ENCODE measurements around the gene TEX2. TPM values are rescaled to one million over a fixed set of nuclear protein-coding genes. Genes with fewer than 3 reads are reported as not detected.

Gene TEX2
- total and polyA plus RNA-seq, 2 of the 13 experiments (the other 11 are each of a cell fraction or from before 2014, with no cell fraction given): 21.4 to 37.7 TPM

DNA sequence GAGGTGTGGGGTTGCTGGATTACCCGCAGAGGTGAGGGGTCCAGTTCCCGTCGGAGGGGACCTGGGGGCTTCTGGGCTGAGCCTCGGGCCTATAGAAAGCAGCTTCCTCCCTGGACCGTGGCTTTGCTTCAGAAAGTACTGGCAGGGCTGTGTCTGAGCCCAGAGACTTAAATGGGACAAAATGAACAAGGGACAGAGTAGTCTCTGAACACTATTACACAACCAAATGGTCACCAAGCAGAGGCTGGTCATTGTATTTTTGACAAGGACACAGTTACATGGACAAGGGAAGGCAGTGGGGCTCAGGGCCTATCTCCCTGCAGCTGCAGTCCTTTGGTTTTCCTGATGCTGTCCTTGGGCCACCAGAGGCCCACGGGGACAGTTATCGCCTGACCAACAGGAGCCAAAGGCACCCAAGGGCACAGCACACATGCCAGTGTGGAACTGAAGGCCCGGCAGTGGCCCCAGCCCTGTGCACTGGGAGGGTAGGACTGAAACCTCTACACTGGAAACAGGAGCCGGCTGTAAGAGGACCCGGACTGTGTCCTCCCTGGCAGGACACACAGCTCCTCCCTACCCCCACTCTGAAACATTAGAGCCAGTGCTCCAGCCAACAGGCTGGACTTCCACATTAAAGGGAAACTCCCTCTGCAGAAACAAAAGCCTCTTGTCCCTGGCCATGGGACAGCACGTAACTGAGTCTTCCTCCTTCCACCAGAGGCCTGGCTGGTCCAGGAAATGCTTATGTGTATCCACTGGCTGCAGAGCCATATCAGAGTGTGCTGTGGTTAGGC, 107.1 kb downstream of the TEX2 start (continued):
- TF ChIP-seq, protein P1, sequence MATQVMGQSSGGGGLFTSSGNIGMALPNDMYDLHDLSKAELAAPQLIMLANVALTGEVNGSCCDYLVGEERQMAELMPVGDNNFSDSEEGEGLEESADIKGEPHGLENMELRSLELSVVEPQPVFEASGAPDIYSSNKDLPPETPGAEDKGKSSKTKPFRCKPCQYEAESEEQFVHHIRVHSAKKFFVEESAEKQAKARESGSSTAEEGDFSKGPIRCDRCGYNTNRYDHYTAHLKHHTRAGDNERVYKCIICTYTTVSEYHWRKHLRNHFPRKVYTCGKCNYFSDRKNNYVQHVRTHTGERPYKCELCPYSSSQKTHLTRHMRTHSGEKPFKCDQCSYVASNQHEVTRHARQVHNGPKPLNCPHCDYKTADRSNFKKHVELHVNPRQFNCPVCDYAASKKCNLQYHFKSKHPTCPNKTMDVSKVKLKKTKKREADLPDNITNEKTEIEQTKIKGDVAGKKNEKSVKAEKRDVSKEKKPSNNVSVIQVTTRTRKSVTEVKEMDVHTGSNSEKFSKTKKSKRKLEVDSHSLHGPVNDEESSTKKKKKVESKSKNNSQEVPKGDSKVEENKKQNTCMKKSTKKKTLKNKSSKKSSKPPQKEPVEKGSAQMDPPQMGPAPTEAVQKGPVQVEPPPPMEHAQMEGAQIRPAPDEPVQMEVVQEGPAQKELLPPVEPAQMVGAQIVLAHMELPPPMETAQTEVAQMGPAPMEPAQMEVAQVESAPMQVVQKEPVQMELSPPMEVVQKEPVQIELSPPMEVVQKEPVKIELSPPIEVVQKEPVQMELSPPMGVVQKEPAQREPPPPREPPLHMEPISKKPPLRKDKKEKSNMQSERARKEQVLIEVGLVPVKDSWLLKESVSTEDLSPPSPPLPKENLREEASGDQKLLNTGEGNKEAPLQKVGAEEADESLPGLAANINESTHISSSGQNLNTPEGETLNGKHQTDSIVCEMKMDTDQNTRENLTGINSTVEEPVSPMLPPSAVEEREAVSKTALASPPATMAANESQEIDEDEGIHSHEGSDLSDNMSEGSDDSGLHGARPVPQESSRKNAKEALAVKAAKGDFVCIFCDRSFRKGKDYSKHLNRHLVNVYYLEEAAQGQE (IDR thresholded peaks at IDR 0.05; ENCODE audit: borderline replicate concordance in 1 of 2, low read depth in 1 of 2, low read length in 2 of 2): 0 out of 4 replicates have a peak, but pooled peaks of 1 of the 2 experiments have one; percentile 44
- TF ChIP-seq KLF13 (CRISPR knock-in tag; IDR thresholded peaks at IDR 0.05): peak; percentile 36; the same call in 1 of the 2 replicates
- no peak for TF ChIP-seq ZNF382 (CRISPR knock-in tag; IDR thresholded peaks at IDR 0.05; ENCODE audit: borderline replicate concordance)
- no peak for TF ChIP-seq BORCS8-MEF2B (CRISPR knock-in tag; IDR thresholded peaks at IDR 0.05)
- TF ChIP-seq MBD4 (IDR thresholded peaks at IDR 0.05; ENCODE audit: borderline replicate concordance, low read length): no peak
- TF ChIP-seq MIER2 (CRISPR knock-in tag; IDR thresholded peaks at IDR 0.05): 0 out of 2 replicates have a peak, but pooled peaks have one; percentile 45
- 0 out of 2 replicates have a peak, but pooled peaks have one; percentile 22 for TF ChIP-seq MEIS1 (CRISPR knock-in tag; IDR thresholded peaks at IDR 0.05; ENCODE audit: borderline replicate concordance)
- TF ChIP-seq RAD21 (CRISPR knock-in tag; IDR thresholded peaks at IDR 0.05): peak; percentile 67; the same call in 1 of the 2 replicates
- TF ChIP-seq ZNF766 (CRISPR knock-in tag; IDR thresholded peaks at IDR 0.05; ENCODE audit: borderline replicate concordance): 0 out of 2 replicates have a peak, but pooled peaks have one; percentile 45
- TF ChIP-seq, protein P2, sequence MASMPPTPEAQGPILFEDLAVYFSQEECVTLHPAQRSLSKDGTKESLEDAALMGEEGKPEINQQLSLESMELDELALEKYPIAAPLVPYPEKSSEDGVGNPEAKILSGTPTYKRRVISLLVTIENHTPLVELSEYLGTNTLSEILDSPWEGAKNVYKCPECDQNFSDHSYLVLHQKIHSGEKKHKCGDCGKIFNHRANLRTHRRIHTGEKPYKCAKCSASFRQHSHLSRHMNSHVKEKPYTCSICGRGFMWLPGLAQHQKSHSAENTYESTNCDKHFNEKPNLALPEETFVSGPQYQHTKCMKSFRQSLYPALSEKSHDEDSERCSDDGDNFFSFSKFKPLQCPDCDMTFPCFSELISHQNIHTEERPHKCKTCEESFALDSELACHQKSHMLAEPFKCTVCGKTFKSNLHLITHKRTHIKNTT (CRISPR knock-in tag; IDR thresholded peaks at IDR 0.05): no peak
- TF ChIP-seq SRSF9 (IDR thresholded peaks at IDR 0.05; ENCODE audit: borderline replicate concordance, insufficient read depth, low read depth, low read length, poor library complexity, severe bottlenecking): no peak
- peak; percentile 71; the same call in 1 of the 2 replicates for TF ChIP-seq HOXA5 (CRISPR knock-in tag; IDR thresholded peaks at IDR 0.05)
- TF ChIP-seq ZNF550 (CRISPR knock-in tag; IDR thresholded peaks at IDR 0.05; ENCODE audit: borderline replicate concordance): no peak
- TF ChIP-seq NFYC (CRISPR knock-in tag; IDR thresholded peaks at IDR 0.05): 0 out of 2 replicates have a peak, but pooled peaks have one; percentile 6
- TF ChIP-seq, protein P3, sequence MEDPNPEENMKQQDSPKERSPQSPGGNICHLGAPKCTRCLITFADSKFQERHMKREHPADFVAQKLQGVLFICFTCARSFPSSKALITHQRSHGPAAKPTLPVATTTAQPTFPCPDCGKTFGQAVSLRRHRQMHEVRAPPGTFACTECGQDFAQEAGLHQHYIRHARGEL (CRISPR knock-in tag; IDR thresholded peaks at IDR 0.05): no peak
- TF ChIP-seq CBX5 (CRISPR knock-in tag; IDR thresholded peaks at IDR 0.05; ENCODE audit: borderline replicate concordance): peak; percentile 80; the same call in 1 of the 2 replicates
- peak; percentile 65; the same call in 1 of the 2 replicates for TF ChIP-seq KLF6 (CRISPR knock-in tag; IDR thresholded peaks at IDR 0.05)
- no peak for TF ChIP-seq TAF15 (IDR thresholded peaks at IDR 0.05; ENCODE audit: low read depth, low read length, poor library complexity, severe bottlenecking)
- TF ChIP-seq, protein P4, sequence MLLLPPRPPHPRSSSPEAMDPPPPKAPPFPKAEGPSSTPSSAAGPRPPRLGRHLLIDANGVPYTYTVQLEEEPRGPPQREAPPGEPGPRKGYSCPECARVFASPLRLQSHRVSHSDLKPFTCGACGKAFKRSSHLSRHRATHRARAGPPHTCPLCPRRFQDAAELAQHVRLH (CRISPR knock-in tag; IDR thresholded peaks at IDR 0.05; ENCODE audit: borderline replicate concordance, low read depth): peak; percentile 57; the same call in 1 of the 2 replicates
- TF ChIP-seq ZNF607 (CRISPR knock-in tag; IDR thresholded peaks at IDR 0.05; ENCODE audit: borderline replicate concordance): peak; percentile 62; the same call in 1 of the 2 replicates
- TF ChIP-seq ETV5 (CRISPR knock-in tag; IDR thresholded peaks at IDR 0.05; ENCODE audit: borderline replicate concordance): peak; percentile 77; the same call in 1 of the 2 replicates

Measured in HepG2 (cell line).